Astrocyte of the cerebellum (primary cell): ENCODE measurements around the gene GFRA1.

Experiments
- DNase-seq: peaks from one replicate; pipeline ENCODE4 v3.0.0-alpha.2; 2011; ENCODE audit warnings: low read depth
- H3K4me3 ChIP-seq: 2 replicates; pipeline ENCODE4 v1.5.1; 2011; ENCODE audit warnings: mild to moderate bottlenecking, low read depth, low read length, moderate library complexity
- in situ Hi-C: cut with HindIII; loops from 2 replicates; pipeline ENCODE4 v1.10.0; 2017; ENCODE audit warnings: low sequenced_read_pairs
- TF ChIP-seq, protein P1 (sequence below): IDR thresholded peaks from 2 replicates; pipeline ENCODE4 v1.5.1; 2012; ENCODE audit warnings: low read length, low read depth, moderate library complexity, mild to moderate bottlenecking; ENCODE audit errors: missing control alignments

GFRA1 gene

DNA sequence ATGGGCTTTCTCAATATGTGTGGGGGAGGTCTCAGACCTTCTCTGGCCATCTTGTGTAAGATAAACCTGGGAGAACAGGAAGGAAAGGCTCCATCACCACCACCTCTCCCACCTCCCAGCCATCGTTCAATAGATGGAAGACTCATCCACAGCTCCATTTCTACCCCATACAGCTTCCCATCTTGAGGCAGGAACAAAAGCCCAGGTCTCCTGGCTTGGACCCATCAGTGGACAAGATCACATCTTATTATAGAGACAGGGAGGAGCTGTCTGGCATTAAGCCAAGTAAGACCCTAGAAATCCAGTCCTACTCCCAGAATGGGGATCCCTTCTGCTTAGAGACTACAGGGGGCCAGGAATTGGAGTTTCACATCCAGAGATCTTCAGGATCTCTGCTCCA, 150.3 kb downstream of the GFRA1 start:
- in situ Hi-C loops, result no loop called here
- H3K4me3 ChIP-seq, result no peak overlapping the region
- DNase-seq, result no peak
- TF ChIP-seq, protein P1, sequence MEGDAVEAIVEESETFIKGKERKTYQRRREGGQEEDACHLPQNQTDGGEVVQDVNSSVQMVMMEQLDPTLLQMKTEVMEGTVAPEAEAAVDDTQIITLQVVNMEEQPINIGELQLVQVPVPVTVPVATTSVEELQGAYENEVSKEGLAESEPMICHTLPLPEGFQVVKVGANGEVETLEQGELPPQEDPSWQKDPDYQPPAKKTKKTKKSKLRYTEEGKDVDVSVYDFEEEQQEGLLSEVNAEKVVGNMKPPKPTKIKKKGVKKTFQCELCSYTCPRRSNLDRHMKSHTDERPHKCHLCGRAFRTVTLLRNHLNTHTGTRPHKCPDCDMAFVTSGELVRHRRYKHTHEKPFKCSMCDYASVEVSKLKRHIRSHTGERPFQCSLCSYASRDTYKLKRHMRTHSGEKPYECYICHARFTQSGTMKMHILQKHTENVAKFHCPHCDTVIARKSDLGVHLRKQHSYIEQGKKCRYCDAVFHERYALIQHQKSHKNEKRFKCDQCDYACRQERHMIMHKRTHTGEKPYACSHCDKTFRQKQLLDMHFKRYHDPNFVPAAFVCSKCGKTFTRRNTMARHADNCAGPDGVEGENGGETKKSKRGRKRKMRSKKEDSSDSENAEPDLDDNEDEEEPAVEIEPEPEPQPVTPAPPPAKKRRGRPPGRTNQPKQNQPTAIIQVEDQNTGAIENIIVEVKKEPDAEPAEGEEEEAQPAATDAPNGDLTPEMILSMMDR, result no peak

DNA sequence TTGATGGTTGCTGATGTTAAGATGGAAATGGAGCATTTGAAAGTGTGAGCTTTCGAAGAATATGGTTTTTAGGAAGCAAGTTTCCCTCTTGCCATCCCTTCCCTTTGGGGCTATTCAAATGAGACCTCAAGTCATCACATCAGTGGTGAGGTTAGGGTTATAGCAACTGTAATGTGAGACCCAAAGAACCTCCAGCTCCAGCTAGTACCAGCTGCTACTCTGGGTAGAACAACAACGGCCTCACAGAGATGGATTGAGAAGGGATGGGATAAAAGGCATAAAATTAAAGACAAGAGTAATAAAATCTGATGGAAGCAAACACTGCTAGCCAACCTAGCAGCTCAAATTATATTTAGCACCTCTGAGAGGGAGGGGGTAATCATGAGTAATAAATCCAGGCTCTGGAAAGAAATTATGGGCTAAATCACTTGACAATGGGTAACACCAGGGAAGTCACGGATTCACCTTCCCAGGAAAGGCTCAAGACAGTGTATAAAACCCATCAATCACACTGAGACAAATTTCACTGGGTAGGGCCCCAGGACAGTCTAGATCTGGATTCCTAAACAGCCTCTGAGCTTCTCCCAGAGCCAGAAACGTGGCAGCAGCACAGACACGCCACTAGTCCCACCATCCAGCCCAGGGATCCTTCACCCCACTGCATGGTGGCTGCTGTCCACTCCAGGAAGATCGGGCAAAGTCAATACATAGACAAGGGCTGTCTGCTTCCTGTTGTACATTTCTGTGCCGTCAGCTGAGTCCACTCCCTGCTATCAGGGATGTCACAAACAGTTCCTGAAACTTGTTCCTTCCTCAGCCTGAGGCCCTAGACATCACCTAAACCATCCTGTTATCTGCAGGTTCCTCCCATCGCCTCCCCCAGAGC, 151.1 kb downstream of the GFRA1 start:
- in situ Hi-C loops, result no loop called here
- DNase-seq, result no peak
- TF ChIP-seq, protein P1, result no peak
- H3K4me3 ChIP-seq, result no peak overlapping the region

DNA sequence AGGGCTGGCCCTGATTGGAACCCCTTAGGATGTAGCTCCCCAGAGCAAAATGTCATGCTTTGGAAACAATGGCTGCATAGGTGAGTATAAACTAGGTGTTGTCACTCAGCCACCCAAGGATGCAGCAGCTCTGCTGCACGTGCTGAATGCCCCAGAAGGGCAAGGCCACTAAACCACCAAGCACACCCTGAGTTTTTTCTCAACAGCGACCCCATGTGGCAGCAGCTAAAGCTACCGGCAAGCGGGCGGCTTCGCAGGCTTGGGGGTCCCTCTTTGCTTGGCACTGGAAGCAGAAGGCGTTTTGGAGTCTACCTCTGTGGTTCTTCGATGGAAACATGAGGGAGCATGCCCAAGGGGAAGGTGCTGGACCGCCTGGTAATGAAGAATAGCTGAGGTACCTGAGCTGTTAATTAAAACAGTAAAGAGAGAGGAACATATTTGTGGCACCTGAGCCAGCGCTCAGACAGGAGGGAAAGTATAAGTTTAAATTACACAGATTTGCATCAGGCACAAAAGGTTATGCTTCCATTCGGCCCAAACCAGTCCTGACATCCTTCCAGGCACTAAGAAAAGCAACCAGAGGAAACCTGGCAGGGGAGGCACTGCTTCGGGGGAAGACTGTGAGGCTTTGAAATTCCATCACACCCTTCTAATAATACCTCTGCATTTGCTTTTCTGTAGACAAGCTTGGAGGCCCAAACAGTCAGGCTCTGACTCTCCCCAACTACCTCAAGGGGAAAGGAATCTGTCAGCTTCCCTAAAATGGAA, 152.1 kb downstream of the GFRA1 start:
- DNase-seq, result no peak
- H3K4me3 ChIP-seq, result no peak overlapping the region
- TF ChIP-seq, protein P1, result peak; percentile 35
- in situ Hi-C loops, result no loop called here

DNA sequence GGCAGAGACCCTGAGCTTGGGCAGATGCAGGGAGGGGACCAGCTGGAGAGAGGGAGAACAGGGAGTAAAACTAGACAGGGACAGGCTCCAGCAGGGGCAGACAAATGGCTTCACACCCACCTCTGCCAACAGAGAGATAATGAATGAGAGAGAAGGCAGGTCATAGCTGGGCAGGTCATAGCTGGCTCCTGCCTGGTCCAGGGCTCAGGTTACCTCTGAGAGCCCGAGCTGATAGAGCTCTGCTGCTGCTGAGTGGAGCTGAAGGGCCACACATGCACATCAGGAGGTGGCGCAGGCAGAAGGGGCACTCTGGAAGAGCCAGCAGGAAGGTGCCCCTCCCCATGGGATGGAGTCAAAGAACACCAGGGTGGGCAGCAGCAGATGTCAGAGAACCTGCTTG, 154.2 kb downstream of the GFRA1 start:
- no peak overlapping the region for H3K4me3 ChIP-seq
- DNase-seq, result no peak
- in situ Hi-C loops, result no loop called here
- TF ChIP-seq, protein P1, result no peak

DNA sequence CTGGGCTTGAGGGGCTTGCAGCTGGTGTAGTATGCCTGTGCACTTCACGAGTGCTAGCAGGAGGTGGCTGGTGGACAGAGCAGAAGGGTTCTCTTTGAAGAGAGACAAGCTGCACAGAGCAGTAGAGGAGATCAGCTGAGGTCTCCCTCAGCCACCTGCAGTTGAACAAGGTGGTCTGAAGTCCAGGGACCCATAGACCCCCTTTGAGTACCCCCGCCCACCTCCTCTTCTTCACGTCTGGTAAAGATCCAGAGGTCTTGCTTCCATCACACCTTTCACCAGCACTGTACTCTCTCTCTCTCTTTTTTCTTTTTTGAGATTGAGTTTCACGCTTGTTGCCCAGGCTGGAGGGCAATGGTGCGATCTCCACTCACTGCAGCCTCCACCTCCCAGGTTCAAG, 157.2 kb downstream of the GFRA1 start:
- no peak overlapping the region for H3K4me3 ChIP-seq
- in situ Hi-C loops, result no loop called here
- TF ChIP-seq, protein P1, result no peak
- no peak for DNase-seq

DNA sequence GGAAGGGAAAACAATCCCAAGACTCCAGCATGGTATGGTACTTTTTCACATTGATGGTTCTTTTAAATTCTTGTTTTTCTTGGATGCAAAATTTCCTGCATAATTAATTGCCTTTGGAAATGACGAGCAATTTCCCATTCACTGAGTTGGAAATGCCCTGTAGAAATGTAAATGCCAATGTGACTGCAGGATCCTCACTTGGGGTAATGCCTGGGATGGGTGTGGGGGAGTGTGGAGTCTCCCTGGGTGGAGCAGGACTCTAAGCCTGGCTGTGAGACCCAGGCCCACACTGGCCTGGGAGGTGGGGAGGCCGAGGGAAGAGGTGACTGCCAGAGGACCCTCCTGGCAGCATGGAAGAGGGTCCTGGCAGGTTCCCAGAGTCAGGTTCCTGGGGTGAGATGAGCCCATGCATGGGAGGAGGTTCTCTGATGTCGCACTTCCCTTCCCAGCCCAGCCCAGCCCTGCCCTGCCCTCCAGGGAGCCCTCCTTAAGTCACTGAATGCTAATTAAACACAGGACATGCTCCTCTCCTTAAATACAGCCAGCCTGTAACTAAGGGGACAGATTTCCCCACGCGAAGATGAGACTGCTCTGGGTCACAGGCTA, 157.9 kb downstream of the GFRA1 start:
- in situ Hi-C loops, result no loop called here
- no peak for DNase-seq
- TF ChIP-seq, protein P1, result no peak
- no peak overlapping the region for H3K4me3 ChIP-seq
